HEK293T (cell line): Measurements from ENCODE around the gene CEMP1.

Experiments
- CTCF ChIA-PET: fragments of 350-600 bp; formaldehyde crosslinking; extraction: SDS; loops from one replicate; lab custom pipeline; 2021; ENCODE audit warnings: antibody characterized with exemption, inconsistent platforms; lab: Yijun Ruan, JAX
- POLR2A ChIA-PET: fragments of 350-600 bp; formaldehyde crosslinking; extraction: SDS; loops from one replicate; lab custom pipeline; 2020; ENCODE audit warnings: antibody characterized with exemption, inconsistent platforms; lab: Yijun Ruan, JAX
- DNase-seq: peaks from one replicate; pipeline ENCODE4 v3.0.0; 2012; ENCODE audit warnings: mixed read lengths; ENCODE audit errors: extremely low spot score
- ARNT ChIP-seq: fragments of 450-650 bp; IDR thresholded peaks from 2 replicates; pipeline ENCODE4 v1.6.1; 2017; ENCODE audit warnings: mild to moderate bottlenecking
- BHLHE40 ChIP-seq: fragments of 450-650 bp; IDR thresholded peaks from 2 replicates; pipeline ENCODE4 v1.6.1; 2016; ENCODE audit warnings: mild to moderate bottlenecking, moderate library complexity, borderline replicate concordance
- CTBP1 ChIP-seq: fragments of 450-650 bp; IDR thresholded peaks from 2 replicates; pipeline ENCODE4 v1.6.1; 2016; ENCODE audit warnings: borderline replicate concordance
- ELF4 ChIP-seq: fragments of 450-650 bp; IDR thresholded peaks from 2 replicates; pipeline ENCODE4 v1.6.1; 2017; ENCODE audit warnings: antibody characterized with exemption
- FOXK2 ChIP-seq: fragments of 450-650 bp; IDR thresholded peaks from 2 replicates; pipeline ENCODE4 v1.6.1; 2016; ENCODE audit warnings: mild to moderate bottlenecking
- FOXM1 ChIP-seq: fragments of 450-650 bp; IDR thresholded peaks from 2 replicates; pipeline ENCODE4 v1.6.1; 2017; ENCODE audit warnings: mild to moderate bottlenecking, borderline replicate concordance
- HDGF ChIP-seq: fragments of 450-650 bp; IDR thresholded peaks from 2 replicates; pipeline ENCODE4 v1.6.1; 2017; ENCODE audit warnings: antibody characterized with exemption, borderline replicate concordance
- L3MBTL2 ChIP-seq: fragments of 450-650 bp; conservative IDR thresholded peaks from 2 replicates; pipeline ENCODE4 v1.6.1; 2016; ENCODE audit warnings: mild to moderate bottlenecking
- LEF1 ChIP-seq: fragments of 450-650 bp; IDR thresholded peaks from 2 replicates; pipeline ENCODE4 v1.6.1; 2017; ENCODE audit warnings: mild to moderate bottlenecking, borderline replicate concordance
- SUZ12 ChIP-seq: fragments of 450-650 bp; IDR thresholded peaks from 2 replicates; pipeline ENCODE4 v1.6.1; 2016; ENCODE audit warnings: mild to moderate bottlenecking
- ZNF384 ChIP-seq: fragments of 450-650 bp; IDR thresholded peaks from 2 replicates; pipeline ENCODE4 v1.6.1; 2016
- TF ChIP-seq, protein P1 (sequence below): fragments of 450-650 bp; IDR thresholded peaks from 2 replicates; pipeline ENCODE4 v1.6.1; 2016

The CEMP1 gene

DNA sequence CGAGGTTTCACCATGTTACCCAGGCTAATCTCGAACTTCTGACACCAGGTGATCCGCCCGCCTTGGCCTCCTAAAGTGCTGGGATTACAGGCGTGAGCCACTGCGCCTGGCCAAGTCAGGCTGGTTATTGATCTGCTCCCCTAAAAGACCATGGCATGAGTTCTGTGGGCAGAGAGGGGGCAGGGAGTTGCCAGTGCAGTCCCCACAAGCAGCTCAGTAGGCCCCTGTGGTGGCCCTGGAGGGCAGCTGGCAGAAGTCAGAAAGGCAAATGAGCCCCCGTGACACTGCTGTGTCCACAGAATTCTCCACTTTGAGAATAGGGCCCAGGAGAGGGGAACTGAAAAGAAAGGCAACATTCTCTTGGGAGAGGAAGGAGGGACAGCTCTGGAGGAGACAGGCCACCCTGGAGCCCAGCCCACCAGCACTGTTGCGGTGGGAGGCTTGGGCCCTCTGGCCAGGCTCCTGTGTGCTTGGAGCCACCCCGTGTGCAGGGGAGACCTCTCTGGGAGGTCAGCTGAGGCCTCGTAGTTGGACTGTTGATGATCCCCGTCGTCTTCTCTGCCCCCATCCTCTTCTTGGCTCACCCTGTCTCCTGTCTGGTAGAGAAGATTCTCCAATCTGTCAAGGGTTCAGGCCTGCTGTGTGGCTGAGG is 13.1 kb downstream of the CEMP1 start:
- POLR2A ChIA-PET, result interaction anchor here (0.5 to 1.1 kb wide), 3 partner anchors 13 to 27 kb away, joined by 3 to 4 read pairs (median 4); partner anchors contain the start of gene CEMP1
- no peak for TF ChIP-seq BHLHE40
- TF ChIP-seq LEF1, result no peak
- TF ChIP-seq, protein P1, sequence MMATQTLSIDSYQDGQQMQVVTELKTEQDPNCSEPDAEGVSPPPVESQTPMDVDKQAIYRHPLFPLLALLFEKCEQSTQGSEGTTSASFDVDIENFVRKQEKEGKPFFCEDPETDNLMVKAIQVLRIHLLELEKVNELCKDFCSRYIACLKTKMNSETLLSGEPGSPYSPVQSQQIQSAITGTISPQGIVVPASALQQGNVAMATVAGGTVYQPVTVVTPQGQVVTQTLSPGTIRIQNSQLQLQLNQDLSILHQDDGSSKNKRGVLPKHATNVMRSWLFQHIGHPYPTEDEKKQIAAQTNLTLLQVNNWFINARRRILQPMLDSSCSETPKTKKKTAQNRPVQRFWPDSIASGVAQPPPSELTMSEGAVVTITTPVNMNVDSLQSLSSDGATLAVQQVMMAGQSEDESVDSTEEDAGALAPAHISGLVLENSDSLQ, result no peak
- TF ChIP-seq FOXK2, result no peak
- TF ChIP-seq ZNF384, result no peak
- CTCF ChIA-PET, result no interaction called here
- DNase-seq, result no peak

DNA sequence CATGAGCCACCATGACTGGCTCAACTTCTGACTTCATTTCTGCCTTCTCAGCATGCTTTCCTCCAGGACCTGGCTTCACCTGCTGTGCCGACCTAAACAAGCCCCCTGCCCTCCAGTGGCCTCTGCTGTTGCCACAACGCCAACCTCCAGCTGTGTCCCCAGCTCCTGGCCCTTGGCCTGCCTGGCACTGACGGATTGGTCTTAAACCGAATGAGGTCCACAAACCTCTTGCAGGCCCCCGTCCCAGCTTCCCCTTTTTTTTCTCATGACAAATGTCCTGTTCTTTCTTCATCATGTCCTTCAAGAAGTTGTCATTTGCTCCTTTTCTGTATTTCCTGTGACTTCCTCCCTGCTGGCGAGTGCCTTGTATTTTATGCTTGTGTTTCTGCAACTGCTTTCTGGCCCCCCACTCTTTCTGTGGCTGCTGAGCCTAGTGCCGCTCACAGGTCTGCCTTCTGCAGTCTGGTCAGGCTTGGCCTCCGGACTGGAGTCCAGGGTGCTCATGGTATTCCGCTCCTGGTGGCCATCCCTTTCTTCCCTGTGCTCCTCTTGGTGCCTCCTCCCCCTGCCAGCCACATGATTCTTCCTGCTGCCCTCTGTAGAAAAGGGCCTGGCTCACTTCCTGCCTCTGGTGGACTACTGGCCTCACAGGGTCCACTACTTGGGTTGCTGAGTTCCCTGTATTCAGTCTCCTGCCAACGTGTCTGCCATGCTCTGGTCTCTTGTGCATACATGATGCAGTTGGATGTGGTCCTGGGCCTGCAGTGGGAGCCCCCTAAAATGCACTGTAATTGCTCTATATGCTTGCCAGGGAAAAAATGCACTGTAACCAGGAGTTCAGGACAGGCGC is 14.6 kb downstream of the CEMP1 start:
- TF ChIP-seq L3MBTL2 (no peak), LEF1 (no peak), BHLHE40 (no peak), ELF4 (no peak), SUZ12 (no peak), FOXK2 (no peak)
- TF ChIP-seq, protein P1, result no peak
- DNase-seq, result no peak
- CTCF ChIA-PET, result no interaction called here
- POLR2A ChIA-PET, result interaction anchor here (2.3 kb wide), 1 partner anchor 15 kb away, joined by 5 read pairs; no protein-coding TSS in a partner anchor

DNA sequence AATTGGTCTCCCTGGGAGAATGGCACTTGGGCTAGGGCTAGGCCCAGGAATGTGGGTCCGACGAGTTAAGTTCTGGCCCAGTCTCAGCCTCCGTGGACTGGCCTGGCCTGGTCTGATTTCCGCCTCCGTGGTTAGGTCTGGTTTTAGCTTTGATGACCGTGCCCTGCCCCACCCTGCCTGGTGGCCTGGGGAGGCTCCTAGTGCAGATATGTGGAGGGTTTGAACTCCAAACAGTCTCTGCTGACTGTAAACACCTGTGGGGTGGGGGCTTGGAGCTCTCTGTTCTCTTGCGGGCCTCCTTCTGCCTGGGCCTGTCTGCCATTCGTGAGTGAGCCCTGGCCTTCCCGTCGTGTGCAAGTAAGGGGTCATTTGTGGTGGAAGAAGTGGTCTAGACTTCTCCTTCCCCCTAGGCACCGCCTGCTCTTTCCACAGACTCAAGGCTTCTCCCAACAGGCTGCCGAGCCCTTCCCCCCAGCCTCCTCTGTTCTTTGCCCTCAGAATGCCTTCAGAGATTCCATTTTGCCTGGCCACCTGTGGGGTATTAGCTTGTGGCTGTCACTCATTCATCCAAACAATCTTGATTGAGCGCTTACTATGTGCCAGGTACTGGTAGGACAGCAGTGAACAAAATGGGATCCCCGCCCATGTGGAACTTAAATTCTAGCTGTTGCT is 15.9 kb downstream of the CEMP1 start:
- TF ChIP-seq, protein P1, result peak; percentile 75
- TF ChIP-seq FOXK2, result no peak
- DNase-seq, result no peak
- ChIA-PET POLR2A (interaction anchor here (0.6 to 2.3 kb wide), 5 partner anchors 14 to 56 kb away, joined by 3 to 6 read pairs (median 3); partner anchors contain the start of genes PDPK1 and TEDC2), CTCF (interaction anchor here (0.6 kb wide), 3 partner anchors 9 to 59 kb away, joined by 3 to 6 read pairs (median 4); no protein-coding TSS in a partner anchor)

DNA sequence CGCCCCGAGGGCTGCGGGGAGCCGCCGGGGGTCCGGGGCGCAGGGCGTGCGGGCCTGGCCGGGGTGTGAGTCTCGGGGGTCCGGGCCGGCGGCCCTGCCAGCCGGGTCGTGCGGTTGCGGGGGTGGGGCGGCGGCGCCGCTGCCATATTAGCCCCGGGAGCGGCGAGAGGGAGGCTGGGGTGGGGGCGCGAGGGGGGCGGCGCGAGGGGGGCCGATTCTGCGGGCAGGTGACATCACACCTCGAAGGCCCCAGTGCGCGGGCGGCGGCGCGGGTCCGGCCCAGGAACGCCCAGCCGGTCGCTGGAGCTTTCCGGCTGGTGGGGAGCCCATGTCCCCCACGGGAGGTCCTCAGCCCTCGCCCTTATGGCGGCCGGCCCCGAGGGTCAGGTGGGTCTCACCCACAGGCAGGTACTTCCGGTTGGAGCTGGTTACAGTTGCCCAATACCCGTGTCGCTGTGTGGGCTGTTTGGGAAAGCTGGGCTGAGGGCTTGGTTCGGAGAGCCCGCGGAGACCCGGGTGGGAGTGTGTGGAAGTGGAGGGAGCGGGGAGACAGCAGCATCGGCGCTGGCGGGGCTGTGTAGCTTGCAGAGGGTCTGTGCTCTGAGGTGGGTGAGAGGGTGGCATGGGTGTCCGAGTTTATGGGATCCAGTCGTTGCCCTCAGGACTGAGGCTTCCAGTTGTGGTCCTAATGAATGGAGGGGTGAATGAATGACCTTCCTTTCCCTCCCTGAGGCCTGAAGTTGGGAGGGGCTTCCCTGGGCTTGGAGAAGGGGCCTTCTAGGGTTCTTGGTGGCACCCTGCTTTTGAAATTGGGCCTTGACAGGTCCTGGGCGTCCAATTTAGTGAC is 16.7 kb downstream of the CEMP1 start:
- no peak for DNase-seq
- TF ChIP-seq HDGF (no peak), ARNT (no peak), SUZ12 (no peak)
- TF ChIP-seq, protein P1, result no peak
- ChIA-PET CTCF (no interaction called here), POLR2A (interaction anchor here (0.6 to 2.3 kb wide), 6 partner anchors 13 to 55 kb away, joined by 3 to 6 read pairs (median 3); partner anchors contain the start of genes CEMP1, PDPK1 and TEDC2)

DNA sequence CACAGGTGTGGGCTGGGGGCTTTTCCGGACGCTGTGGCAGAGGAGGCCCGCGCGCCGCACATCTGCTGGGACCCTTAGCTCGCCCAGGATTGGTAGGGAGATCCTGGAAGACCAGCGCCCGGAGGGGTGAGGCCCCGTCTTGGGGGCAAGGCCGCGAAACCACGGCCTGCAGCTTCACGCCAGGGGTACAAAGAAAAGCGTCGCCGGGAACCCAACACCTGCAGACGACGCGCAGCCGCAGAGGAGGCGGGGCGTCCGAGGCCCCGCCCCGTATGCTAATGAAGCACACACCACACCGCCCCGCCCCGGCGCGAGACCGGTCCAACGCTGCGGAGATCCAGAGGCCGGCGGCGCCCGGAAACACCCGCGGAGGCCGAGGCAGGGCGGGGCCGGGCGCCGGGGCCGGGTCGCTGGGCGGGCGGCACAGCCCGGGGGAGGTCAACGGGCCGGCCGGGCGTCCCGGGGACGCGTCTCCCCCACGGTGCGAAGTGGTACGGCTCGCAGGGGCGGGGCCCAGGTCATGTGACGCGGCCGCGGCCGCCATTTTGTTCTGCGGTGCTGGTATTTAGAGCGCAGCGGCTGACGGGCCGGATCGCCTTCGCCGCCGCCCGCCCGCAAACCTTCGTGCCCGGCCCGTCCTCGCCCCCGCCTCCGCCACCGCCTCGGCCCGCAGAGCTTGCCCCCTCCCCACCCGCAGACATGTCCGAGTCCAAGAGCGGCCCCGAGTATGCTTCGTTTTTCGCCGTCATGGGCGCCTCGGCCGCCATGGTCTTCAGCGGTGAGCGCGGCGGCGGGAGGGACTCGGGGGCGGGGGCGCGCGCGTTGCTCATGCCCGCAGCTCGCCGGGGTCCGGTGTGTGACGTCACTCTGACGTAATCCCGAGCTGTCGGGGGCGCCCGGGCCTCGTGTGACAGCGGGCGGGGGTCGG is 17.5 kb downstream of the CEMP1 start, which contains the start of gene ATP6V0C:
TSS of gene ATP6V0C (plus strand) at position 548 of the 928 bp plus-strand sequence. CDS start at position 700, 152 bp downstream.
- ChIA-PET POLR2A (interaction anchor here (0.9 to 2.3 kb wide), 7 partner anchors 9 to 54 kb away, joined by 3 to 6 read pairs (median 4); partner anchors contain the start of genes CEMP1, TBC1D24 and TEDC2), CTCF (interaction anchor here (1.0 kb wide), 1 partner anchor 13 kb away, joined by 3 read pairs; no protein-coding TSS in a partner anchor)
- peak; percentile 93 for DNase-seq
- TF ChIP-seq ARNT (peak; percentile 77), FOXM1 (peak; percentile 25; the same call in 1 of the 2 replicates), L3MBTL2 (0 out of 2 replicates have a peak, but pooled peaks have one; percentile 47), CTBP1 (no peak)
